ENCODE results near the gene INTS11. TPM values are rescaled to one million over a fixed set of nuclear protein-coding genes. Genes with fewer than 3 reads are reported as not detected.

The INTS11 gene
- polyA plus RNA-seq, 1 donor (not counting 4 experiments of a cell fraction or from before 2014, with no cell fraction given) = 70.4 TPM

- Histone ChIP-seq H3K4me3 (ENCODE audit: control insufficient read depth in 2 of 3, extremely low read depth in 1 of 3, insufficient read depth in 2 of 3, low read depth in 1 of 3, low read length in 3 of 3) (peak overlapping the region; percentile 76 to 87 (median 78)), H3K4me1 (ENCODE audit: control insufficient read depth, extremely low read depth, insufficient read depth, low read length) (peaks cover 60% of the 10 kb centered on the region), H3K27ac (ENCODE audit: control insufficient read depth, insufficient read depth, low read length) (peak overlapping the region; percentile 91), H3K9me1 (ENCODE audit: control insufficient read depth, extremely low read depth, insufficient read depth, low read length) (no peaks in the 10 kb centered on the region), H2AFZ (ENCODE audit: control insufficient read depth, low read length) (no peak overlapping the region), H3K79me2 (ENCODE audit: control insufficient read depth, insufficient read depth, low read length) (peaks cover 24% of the 10 kb centered on the region), H4K20me1 (ENCODE audit: control insufficient read depth, extremely low read depth, insufficient read depth, low read length) (peaks cover 3% of the 10 kb centered on the region), H3K4me2 (ENCODE audit: control insufficient read depth, extremely low read depth, insufficient read depth, low read depth, low read length) (peak overlapping the region; percentile 71), H3K27me3 (ENCODE audit: control insufficient read depth, extremely low read depth, insufficient read depth, low read length) (no peaks in the 10 kb centered on the region), H3K36me3 (ENCODE audit: control insufficient read depth in 2 of 2, extremely low read depth in 1 of 2, insufficient read depth in 2 of 2, low read length in 2 of 2) (peaks cover 11 to 13% of the 10 kb centered on the region in 2 experiments), H3K9me3 (ENCODE audit: control insufficient read depth, low read depth, low read length) (no peaks in the 10 kb centered on the region), H3K9ac (ENCODE audit: control insufficient read depth, extremely low read depth, insufficient read depth, low read length) (peak overlapping the region; percentile 69)
- DNase-seq (ENCODE audit: low read depth, low spot score) (no peak), FAIRE-seq (peak; percentile 48)
- dilution Hi-C loops (cut with MboI; ENCODE audit: extremely low pct_ligation_motif_present, low sequenced_read_pairs) = no loop called here
- TF ChIP-seq EZH2 (IDR thresholded peaks at IDR 0.05; ENCODE audit: low read length) (no peak), CTCF (optimal IDR thresholded peaks at IDR 0.05 in 1 of 3, IDR thresholded peaks at IDR 0.05 in 1 of 3, conservative IDR thresholded peaks at IDR 0.05 in 1 of 3; ENCODE audit: extremely low read depth in 1 of 3, insufficient read depth in 2 of 3, low read length in 3 of 3) (no peak)
Observed at GRCh38 chr1:1306661-1307260, 17.7 kb downstream of the INTS11 start.

- Histone ChIP-seq H3K4me3 (ENCODE audit: control insufficient read depth in 2 of 3, extremely low read depth in 1 of 3, insufficient read depth in 2 of 3, low read depth in 1 of 3, low read length in 3 of 3) (peak overlapping the region; percentile 76 to 87 (median 78)), H3K4me1 (ENCODE audit: control insufficient read depth, extremely low read depth, insufficient read depth, low read length) (peaks cover 60% of the 10 kb centered on the region), H3K27me3 (ENCODE audit: control insufficient read depth, extremely low read depth, insufficient read depth, low read length) (no peaks in the 10 kb centered on the region), H3K36me3 (ENCODE audit: control insufficient read depth in 2 of 2, extremely low read depth in 1 of 2, insufficient read depth in 2 of 2, low read length in 2 of 2) (peaks cover 7% of the 10 kb centered on the region in 2 experiments), H4K20me1 (ENCODE audit: control insufficient read depth, extremely low read depth, insufficient read depth, low read length) (peaks cover 3% of the 10 kb centered on the region), H2AFZ (ENCODE audit: control insufficient read depth, low read length) (no peak overlapping the region), H3K9me1 (ENCODE audit: control insufficient read depth, extremely low read depth, insufficient read depth, low read length) (no peaks in the 10 kb centered on the region), H3K4me2 (ENCODE audit: control insufficient read depth, extremely low read depth, insufficient read depth, low read depth, low read length) (peak overlapping the region; percentile 71), H3K9ac (ENCODE audit: control insufficient read depth, extremely low read depth, insufficient read depth, low read length) (peak overlapping the region; percentile 68), H3K79me2 (ENCODE audit: control insufficient read depth, insufficient read depth, low read length) (peaks cover 24% of the 10 kb centered on the region), H3K9me3 (ENCODE audit: control insufficient read depth, low read depth, low read length) (no peaks in the 10 kb centered on the region), H3K27ac (ENCODE audit: control insufficient read depth, insufficient read depth, low read length) (peak overlapping the region; percentile 91)
- TF ChIP-seq CTCF (optimal IDR thresholded peaks at IDR 0.05 in 1 of 3, IDR thresholded peaks at IDR 0.05 in 1 of 3, conservative IDR thresholded peaks at IDR 0.05 in 1 of 3; ENCODE audit: extremely low read depth in 1 of 3, insufficient read depth in 2 of 3, low read length in 3 of 3) (peak in 2 of 3 experiments; percentile 12 to 20), EZH2 (IDR thresholded peaks at IDR 0.05; ENCODE audit: low read length) (no peak)
- dilution Hi-C loops (cut with MboI; ENCODE audit: extremely low pct_ligation_motif_present, low sequenced_read_pairs) = no loop called here
- no peak for DNase-seq (ENCODE audit: low read depth, low spot score)
- no peak for FAIRE-seq
Observed at GRCh38 chr1:1306070-1306660, 18.3 kb downstream of the INTS11 start.
